22Rv1 (cell line): ENCODE results near the gene STAP2.

ENCODE experiments used
- H3K27ac ChIP-seq: fragments of 450-650 bp; 2 replicates; pipeline ENCODE4 v1.5.1; 2017
- CTCF ChIP-seq: fragments of 450-650 bp; IDR thresholded peaks from 2 replicates; pipeline ENCODE4 v1.5.1; 2017; ENCODE audit warnings: mild to moderate bottlenecking
- ZFX ChIP-seq: fragments of 450-650 bp; IDR thresholded peaks from 2 replicates; pipeline ENCODE4 v1.6.1; 2017; ENCODE audit warnings: antibody characterized with exemption, borderline replicate concordance

STAP2 gene

DNA sequence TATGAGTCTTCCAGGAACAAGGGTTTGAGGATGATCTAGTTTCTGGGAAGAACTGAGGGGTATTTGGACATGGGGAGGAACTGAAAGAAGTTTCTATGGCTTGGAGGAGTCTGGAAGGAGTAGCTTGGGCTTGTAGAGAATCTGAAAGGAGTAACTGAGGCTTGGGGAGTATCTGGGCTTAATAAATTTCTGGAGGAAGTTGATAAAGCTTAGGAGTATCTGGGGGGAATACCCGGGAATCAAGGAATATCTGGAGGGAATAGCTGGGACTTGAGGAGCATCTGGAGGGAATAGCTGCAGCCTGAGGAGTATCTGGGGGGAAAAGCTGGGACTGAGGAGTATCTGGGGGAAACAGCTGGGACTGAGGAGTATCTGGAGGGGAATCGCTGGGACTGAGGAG is 18.2 kb downstream of the STAP2 start:
- no peak for TF ChIP-seq CTCF
- no peak for TF ChIP-seq ZFX
- no peak overlapping the region for H3K27ac ChIP-seq

- TF ChIP-seq ZFX, result no peak
- no peak for TF ChIP-seq CTCF
- H3K27ac ChIP-seq, result no peak overlapping the region
Measured at GRCh38 chr19:4319067-4319718, 19.4 kb downstream of the STAP2 start.

DNA sequence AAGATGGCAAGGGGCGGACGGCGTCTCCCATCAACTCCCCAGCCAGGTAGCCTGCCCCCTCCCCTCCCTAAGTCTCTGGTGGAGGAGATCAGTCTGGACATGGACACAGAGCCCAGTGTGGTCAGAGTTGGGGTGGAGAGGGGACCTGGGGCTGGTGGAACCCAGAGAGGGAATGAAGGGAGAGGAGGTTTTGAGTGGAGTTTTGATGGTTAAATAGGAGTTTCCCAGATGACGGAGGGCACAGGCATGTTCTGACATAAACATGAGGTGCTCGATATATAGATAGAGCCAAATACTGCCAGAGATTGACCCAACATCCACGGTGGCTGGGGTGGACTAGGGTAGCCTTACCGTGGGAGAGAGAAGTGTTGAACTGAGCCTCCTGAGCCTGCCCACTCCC is 20.2 kb downstream of the STAP2 start:
- TF ChIP-seq CTCF (no peak), ZFX (no peak)

DNA sequence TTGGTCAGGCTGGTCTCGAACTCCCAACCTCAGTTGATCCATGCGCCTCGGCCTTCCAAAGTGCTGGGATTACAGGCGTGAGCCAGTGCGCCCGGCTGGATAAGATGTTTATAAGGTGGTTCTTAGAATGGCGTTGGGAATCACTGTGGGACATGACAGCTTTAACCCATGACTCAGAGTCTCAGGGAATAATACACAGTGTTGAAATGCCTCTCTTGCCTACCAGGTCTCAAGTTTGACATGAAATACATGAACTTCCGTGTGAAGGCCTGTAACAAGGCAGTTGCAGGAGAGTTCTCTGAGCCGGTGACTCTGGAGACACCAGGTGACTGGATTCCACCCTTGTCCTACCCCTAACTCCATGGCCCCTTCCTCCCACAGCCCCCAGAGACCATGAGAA is 21.7 kb downstream of the STAP2 start:
- no peak overlapping the region for H3K27ac ChIP-seq
- no peak for TF ChIP-seq CTCF
- TF ChIP-seq ZFX, result no peak

More for the DNA sequence above, 20.2 kb downstream of the STAP2 start:
- no peak overlapping the region for H3K27ac ChIP-seq

DNA sequence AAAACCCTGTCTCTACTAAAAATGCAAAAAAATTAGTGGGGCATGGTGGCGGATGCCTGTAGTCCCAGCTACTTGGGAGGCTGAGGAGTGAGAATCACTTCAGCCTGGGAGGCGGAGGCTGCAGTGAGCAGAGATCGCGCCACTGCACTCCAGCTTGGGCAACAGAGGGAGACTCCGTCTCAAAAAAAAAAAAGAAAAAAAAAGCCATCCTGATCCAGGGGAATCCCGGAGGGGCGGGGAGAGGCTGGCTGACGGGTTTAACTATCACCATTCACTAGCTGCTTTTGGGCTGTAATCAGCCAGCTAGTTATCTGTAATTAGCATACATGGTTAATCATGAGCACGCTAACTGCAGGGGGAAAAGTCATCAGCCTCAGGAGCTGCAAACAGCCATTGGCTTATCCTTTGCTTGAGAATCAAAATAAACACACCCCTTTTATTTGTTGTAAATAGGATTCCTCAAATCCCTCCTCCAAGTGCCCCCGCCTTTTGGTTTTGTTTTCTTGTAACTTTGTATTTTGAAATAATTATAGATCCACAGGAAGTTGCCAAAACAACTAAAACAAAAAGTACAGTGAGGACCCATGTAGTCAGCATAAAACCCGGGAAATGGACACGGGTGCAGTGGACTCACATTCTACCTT is 24.7 kb downstream of the STAP2 start:
- no peak overlapping the region for H3K27ac ChIP-seq
- TF ChIP-seq CTCF, result no peak
- no peak for TF ChIP-seq ZFX

- H3K27ac ChIP-seq, result peak overlapping the region; percentile 34; the same call in 1 of the 2 replicates
- TF ChIP-seq CTCF (no peak), ZFX (no peak)
Measured at GRCh38 chr19:4310247-4311121, 28.1 kb downstream of the STAP2 start.
